IMR-90 (cell line): ENCODE results near the gene PTPN22. TPM values are rescaled to one million over a fixed set of nuclear protein-coding genes. Genes with fewer than 3 reads are reported as not detected.
"Not testable (repeated sequence)": the region's sequence is repeated elsewhere in the genome, so short reads cannot be mapped to it uniquely, and the experiment has no call there.

Source experiments
- ATAC-seq: fragments of 200-7000 bp; cut with Tn5 transposase; 2 replicates; pipeline ENCODE4 v1.9.1; 2020; ENCODE audit warnings: low read depth, mild to moderate bottlenecking, moderate library complexity
- BruUV-seq: library from RNA; stranded (reverse); fragments of 400-500 nt; replicated peaks from 2 replicates; lab custom pipeline; 2021; lab: Mats Ljungman, UMichigan
- CTCF ChIA-PET: fragments of 300-600 bp; formaldehyde crosslinking; extraction: SDS; loops from one replicate; lab custom pipeline; 2021; ENCODE audit warnings: antibody characterized with exemption; lab: Yijun Ruan, JAX
- POLR2A ChIA-PET: fragments of 300-600 bp; sonication (Branson Sonifier 250); formaldehyde crosslinking; loops from one replicate; lab custom pipeline; 2022; ENCODE audit warnings: antibody characterized with exemption; ENCODE audit not compliant: unreplicated experiment; lab: Charles Lee
- DNase-seq: peaks from one replicate; pipeline ENCODE4 v3.0.0; 2013
- H2AFZ ChIP-seq: replicated peaks from 2 replicates; pipeline ENCODE3; 2013; ENCODE audit warnings: low read length, mild to moderate bottlenecking; ENCODE audit not compliant: poor library complexity
- H2AK5ac ChIP-seq: 2 replicates; pipeline ENCODE4 v1.6.1; 2013; ENCODE audit warnings: low read depth, low read length, inconsistent platforms
- H2AK9ac ChIP-seq: replicated peaks from 2 replicates; pipeline ENCODE3; 2013; ENCODE audit warnings: mild to moderate bottlenecking, low read depth, low read length, moderate library complexity; ENCODE audit not compliant: poor library complexity
- H2BK120ac ChIP-seq: 2 replicates; pipeline ENCODE4 v1.6.1; 2013; ENCODE audit warnings: low read depth, low read length, inconsistent platforms
- H2BK15ac ChIP-seq: 3 replicates; pipeline ENCODE4 v1.6.1; 2013; ENCODE audit warnings: low read depth, low read length, inconsistent platforms
- H2BK20ac ChIP-seq: 2 replicates; pipeline ENCODE4 v1.6.1; 2013; ENCODE audit warnings: low read depth, mild to moderate bottlenecking, inconsistent platforms, low read length, moderate library complexity
- H2BK5ac ChIP-seq: 2 replicates; pipeline ENCODE4 v1.6.1; 2013; ENCODE audit warnings: mild to moderate bottlenecking, low read depth, low read length, inconsistent platforms; ENCODE audit not compliant: poor library complexity, severe bottlenecking
- H3K14ac ChIP-seq: replicated peaks from 2 replicates; pipeline ENCODE4 v1.6.1; 2013; ENCODE audit warnings: low read depth, low read length, inconsistent platforms
- H3K18ac ChIP-seq: 2 replicates; pipeline ENCODE4 v1.6.1; 2013; ENCODE audit warnings: low read depth, low read length, control low read depth
- H3K23ac ChIP-seq: 2 replicates; pipeline ENCODE4 v1.6.1; 2013; ENCODE audit warnings: low read depth, low read length, inconsistent platforms
- H3K27ac ChIP-seq: 2 replicates; pipeline ENCODE4 v1.5.1; 2013; ENCODE audit warnings: mild to moderate bottlenecking, control low read depth, low read length; ENCODE audit not compliant: insufficient read depth
- H3K27me3 ChIP-seq: 2 replicates; pipeline ENCODE4 v1.6.1; 2013; ENCODE audit warnings: low read length; ENCODE audit not compliant: control insufficient read depth, insufficient read depth
- H3K36me3 ChIP-seq: 2 replicates; pipeline ENCODE4 v1.6.1; 2013; ENCODE audit warnings: low read length, mixed read lengths; ENCODE audit not compliant: control insufficient read depth, insufficient read depth
- H3K4ac ChIP-seq: 2 replicates; pipeline ENCODE4 v1.6.1; 2013; ENCODE audit warnings: low read depth, low read length, inconsistent platforms
- H3K4me1 ChIP-seq: 2 replicates; pipeline ENCODE4 v1.6.1; 2013; ENCODE audit warnings: low read length, mixed read lengths; ENCODE audit not compliant: control insufficient read depth, insufficient read depth
- H3K4me2 ChIP-seq: 2 replicates; pipeline ENCODE4 v1.6.1; 2013; ENCODE audit warnings: low read depth, mild to moderate bottlenecking, control low read depth, low read length, moderate library complexity
- H3K4me3 ChIP-seq: 2 replicates; pipeline ENCODE4 v1.5.1; 2013; ENCODE audit warnings: low read depth, mild to moderate bottlenecking, control low read depth, low read length, moderate library complexity; ENCODE audit not compliant: insufficient read depth
- H3K56ac ChIP-seq: 2 replicates; pipeline ENCODE4 v1.6.1; 2013; ENCODE audit warnings: low read length, inconsistent platforms; ENCODE audit not compliant: insufficient read depth; ENCODE audit errors: extremely low read depth
- H3K79me1 ChIP-seq, 2 experiments: 2 replicates each; pipeline ENCODE4 v1.6.1; 2013; ENCODE audit warnings: low read length in 2 of 2, inconsistent platforms in 1 of 2, low read depth in 1 of 2
- H3K9ac ChIP-seq: 2 replicates; pipeline ENCODE4 v1.6.1; 2013; ENCODE audit warnings: low read depth, low read length, control low read depth
- H3K9me1 ChIP-seq: 2 replicates; pipeline ENCODE4 v1.6.1; 2013; ENCODE audit warnings: low read length, inconsistent platforms; ENCODE audit not compliant: insufficient read depth
- H3K9me3 ChIP-seq: 2 replicates; pipeline ENCODE4 v1.6.1; 2013; ENCODE audit warnings: low read length; ENCODE audit not compliant: control insufficient read depth, insufficient read depth
- H4K20me1 ChIP-seq: 2 replicates; pipeline ENCODE4 v1.6.1; 2013; ENCODE audit warnings: low read length, inconsistent platforms; ENCODE audit not compliant: insufficient read depth
- H4K5ac ChIP-seq: 2 replicates; pipeline ENCODE4 v1.6.1; 2013; ENCODE audit warnings: mild to moderate bottlenecking, low read depth, low read length, control low read depth
- H4K8ac ChIP-seq, 2 experiments: 2 replicates each; pipeline ENCODE4 v1.6.1; 2013; ENCODE audit warnings: low read depth in 2 of 2, low read length in 2 of 2, control low read depth in 1 of 2, inconsistent platforms in 1 of 2
- H4K91ac ChIP-seq: 2 replicates; pipeline ENCODE4 v1.6.1; 2013; ENCODE audit warnings: low read depth, low read length, inconsistent platforms; ENCODE audit not compliant: insufficient read depth
- BHLHE40 ChIP-seq: fragments of 150-350 bp; IDR thresholded peaks from 2 replicates; pipeline ENCODE4 v1.6.1; 2016; ENCODE audit warnings: mild to moderate bottlenecking, low read depth, low read length
- CHD1 ChIP-seq: IDR thresholded peaks from 2 replicates; pipeline ENCODE4 v1.6.1; 2012; ENCODE audit warnings: low read depth, low read length, improper control_type of control experiment
- FOS ChIP-seq: fragments of 150-350 bp; IDR thresholded peaks from 2 replicates; pipeline ENCODE4 v1.6.1; 2016; ENCODE audit warnings: low read depth, low read length
- MAFK ChIP-seq: IDR thresholded peaks from 2 replicates; pipeline ENCODE4 v1.6.1; 2012; ENCODE audit warnings: low read depth, low read length, improper control_type of control experiment
- RCOR1 ChIP-seq: IDR thresholded peaks from 2 replicates; pipeline ENCODE4 v1.6.1; 2012; ENCODE audit warnings: mild to moderate bottlenecking, low read length, improper control_type of control experiment; ENCODE audit not compliant: insufficient replicate concordance
- RFX5 ChIP-seq: IDR thresholded peaks from 2 replicates; pipeline ENCODE4 v1.8.0; 2012; ENCODE audit warnings: low read depth, mild to moderate bottlenecking, low read length, moderate library complexity
- WGBS, 2 experiments: methylation state at CpG; one replicate each; pipeline versions ENCODE4 v1.1.5 to v1.1.7; 2013; ENCODE audit warnings: missing lambda C conversion rate in 2 of 2; ENCODE audit not compliant: insufficient read length in 1 of 2; ENCODE audit errors: extremely low coverage in 2 of 2; 5-methylcytosine and 5-hydroxymethylcytosine counted together
- dilution Hi-C: fragments of 300-500 bp; cut with HindIII; formaldehyde crosslinking; loops from one replicate; pipeline ENCODE4 v1.14.3; 2018; ENCODE audit warnings: low sequenced_read_pairs; ENCODE audit not compliant: unreplicated experiment
- in situ Hi-C: fragments of 300-500 bp; cut with MboI; formaldehyde crosslinking; loops from 3 replicates; pipeline ENCODE4 v1.14.3; 2019; ENCODE audit warnings: low sequenced_read_pairs, inconsistent platforms, mixed read lengths
- intact Hi-C: fragments of 100-400 bp; cut with micrococcal nuclease; formaldehyde crosslinking; loops from 2 replicates; pipeline ENCODE4 v1.10.0; 2022
- polyA plus RNA-seq, 3 experiments: library from polyadenylated mRNA; depleted of rRNA; stranded (reverse); fragments of >200 nt; gene quantifications; 2 replicates each; pipeline ENCODE4 v1.2.3, GENCODE V29; 2012; ENCODE audit warnings: low replicate concordance in 1 of 3
- total RNA-seq: library from RNA; depleted of rRNA; stranded (reverse); fragments of >200 nt; gene quantifications from 2 replicates; pipeline ENCODE4 v1.2.3, GENCODE V29; 2012
- TF ChIP-seq, protein P1 (sequence below): conservative IDR thresholded peaks from 2 replicates; pipeline ENCODE4 v1.5.1; 2012; ENCODE audit warnings: mild to moderate bottlenecking, low read depth, low read length, improper control_type of control experiment

PTPN22 gene
- total and polyA plus RNA-seq, 2 of the 4 experiments (the other 2 are of a cell fraction): 0.14 to 0.18 TPM

DNA sequence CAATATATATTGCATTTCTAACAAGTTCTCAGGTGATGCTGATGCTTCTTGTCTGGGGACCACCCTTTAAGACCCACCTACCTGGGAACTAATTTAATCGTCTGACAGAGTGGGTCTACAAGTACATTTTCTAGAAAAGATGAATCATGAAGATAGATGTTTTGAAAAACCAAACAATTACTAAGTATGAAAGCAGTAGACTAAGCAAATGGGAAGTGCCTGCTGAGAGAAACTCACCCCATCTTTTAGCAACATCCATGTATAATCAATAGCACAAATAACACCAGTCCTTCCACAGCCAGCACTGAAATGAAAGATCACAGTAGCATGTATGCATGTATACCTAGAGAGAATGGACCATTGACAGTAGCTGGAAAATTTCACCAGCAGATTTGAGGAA lies 17.3 kb downstream of the PTPN22 start:
- H2BK120ac ChIP-seq: no peak overlapping the region
- no peak for TF ChIP-seq BHLHE40
- TF ChIP-seq CHD1: no peak
- TF ChIP-seq, protein P1, sequence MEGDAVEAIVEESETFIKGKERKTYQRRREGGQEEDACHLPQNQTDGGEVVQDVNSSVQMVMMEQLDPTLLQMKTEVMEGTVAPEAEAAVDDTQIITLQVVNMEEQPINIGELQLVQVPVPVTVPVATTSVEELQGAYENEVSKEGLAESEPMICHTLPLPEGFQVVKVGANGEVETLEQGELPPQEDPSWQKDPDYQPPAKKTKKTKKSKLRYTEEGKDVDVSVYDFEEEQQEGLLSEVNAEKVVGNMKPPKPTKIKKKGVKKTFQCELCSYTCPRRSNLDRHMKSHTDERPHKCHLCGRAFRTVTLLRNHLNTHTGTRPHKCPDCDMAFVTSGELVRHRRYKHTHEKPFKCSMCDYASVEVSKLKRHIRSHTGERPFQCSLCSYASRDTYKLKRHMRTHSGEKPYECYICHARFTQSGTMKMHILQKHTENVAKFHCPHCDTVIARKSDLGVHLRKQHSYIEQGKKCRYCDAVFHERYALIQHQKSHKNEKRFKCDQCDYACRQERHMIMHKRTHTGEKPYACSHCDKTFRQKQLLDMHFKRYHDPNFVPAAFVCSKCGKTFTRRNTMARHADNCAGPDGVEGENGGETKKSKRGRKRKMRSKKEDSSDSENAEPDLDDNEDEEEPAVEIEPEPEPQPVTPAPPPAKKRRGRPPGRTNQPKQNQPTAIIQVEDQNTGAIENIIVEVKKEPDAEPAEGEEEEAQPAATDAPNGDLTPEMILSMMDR: no peak
- no peak for TF ChIP-seq RCOR1
- no peak for TF ChIP-seq FOS
- TF ChIP-seq MAFK: no peak
- no peak for TF ChIP-seq RFX5
- H3K9ac ChIP-seq: no peak overlapping the region
- dilution Hi-C loops: no loop called here
- in situ Hi-C loops: loop anchor here (25.0 kb wide), 1 partner anchor 433 kb away; no protein-coding TSS in a partner anchor
- no peak overlapping the region for H2AFZ ChIP-seq
- intact Hi-C loops: no loop called here
- no peaks in the 10 kb centered on the region for H3K9me3 ChIP-seq
- H3K9me1 ChIP-seq: no peaks in the 10 kb centered on the region
- no peak overlapping the region for H3K27ac ChIP-seq
- POLR2A ChIA-PET: no interaction called here
- no peaks in the 10 kb centered on the region for H3K4me1 ChIP-seq
- no peak overlapping the region for H3K4ac ChIP-seq
- H2AK9ac ChIP-seq: no peak overlapping the region
- no peak overlapping the region for H4K5ac ChIP-seq
- no peak overlapping the region for H3K14ac ChIP-seq
- H3K18ac ChIP-seq: no peak overlapping the region
- no peak overlapping the region for H3K4me3 ChIP-seq
- no peak overlapping the region for H3K23ac ChIP-seq
- no peak overlapping the region for H4K8ac ChIP-seq
- no CpG with 5 or more reads among the region's 1 CpG for WGBS, 2 experiments
- no peaks in the 10 kb centered on the region for H3K36me3 ChIP-seq
- CTCF ChIA-PET: no interaction called here
- H4K91ac ChIP-seq: no peak overlapping the region
- no peak overlapping the region for H3K56ac ChIP-seq
- ATAC-seq: no peak
- no TSS peak for BruUV-seq
- no peak overlapping the region for H2BK15ac ChIP-seq
- H4K20me1 ChIP-seq: no peaks in the 10 kb centered on the region
- H2BK5ac ChIP-seq: no peak overlapping the region
- no peaks in the 10 kb centered on the region for H3K27me3 ChIP-seq
- no peak overlapping the region for H2AK5ac ChIP-seq
- H3K4me2 ChIP-seq: no peak overlapping the region
- no peak for DNase-seq
- no peak overlapping the region for H2BK20ac ChIP-seq
- H3K79me1 ChIP-seq: no peaks in the 10 kb centered on the region

DNA sequence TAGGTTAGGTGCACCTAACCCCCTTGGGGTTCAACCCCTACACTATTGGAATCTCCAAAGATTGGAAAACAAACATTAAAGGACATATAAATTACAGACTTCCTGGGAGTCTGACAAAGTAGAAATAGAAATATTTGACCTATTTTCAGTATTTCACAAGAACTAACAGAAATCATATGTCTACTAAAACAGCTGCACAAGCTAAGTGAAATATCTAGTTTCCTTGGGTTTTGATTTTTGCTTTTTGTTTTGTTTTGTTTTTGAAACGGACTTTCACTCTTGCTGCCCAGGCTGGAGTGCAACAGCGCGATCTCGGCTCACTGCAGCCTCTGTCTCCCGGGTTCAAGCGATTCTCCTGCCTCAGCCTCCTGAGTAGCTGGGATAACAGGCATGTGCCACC lies 18.8 kb downstream of the PTPN22 start:
- POLR2A ChIA-PET, H4K20me1 ChIP-seq, H4K5ac ChIP-seq, BruUV-seq, ATAC-seq, H2BK120ac ChIP-seq, intact Hi-C loops, H2AK5ac ChIP-seq, H3K9me1 ChIP-seq, H2BK20ac ChIP-seq, H3K9ac ChIP-seq, H2AFZ ChIP-seq, H3K18ac ChIP-seq, DNase-seq, H3K79me1 ChIP-seq, H3K4me1 ChIP-seq, H2AK9ac ChIP-seq, H3K36me3 ChIP-seq, CTCF ChIA-PET, H3K23ac ChIP-seq, H2BK15ac ChIP-seq, H3K27me3 ChIP-seq, H3K4me2 ChIP-seq, H3K4ac ChIP-seq, H3K9me3 ChIP-seq, H3K56ac ChIP-seq, H2BK5ac ChIP-seq, dilution Hi-C loops, H4K8ac ChIP-seq, H3K4me3 ChIP-seq, H4K91ac ChIP-seq, H3K14ac ChIP-seq, H3K27ac ChIP-seq: not testable (repeated sequence)
- 86% methylated on average over 1 of the region's 6 CpGs; no CpG with 5 or more reads in 1 of the 2 experiments for WGBS, 2 experiments
- in situ Hi-C loops: loop anchor here (25.0 kb wide), 1 partner anchor 435 kb away; no protein-coding TSS in a partner anchor
